ENCODE results near the gene TTC34. TPM values are rescaled to one million over a fixed set of nuclear protein-coding genes. Genes with fewer than 3 reads are reported as not detected.

The TTC34 gene
- total and polyA plus RNA-seq, 10 of the 15 experiments (the other 5 are each of a cell fraction or from before 2014, with no cell fraction given) = 0.03 to 0.49 (median 0.05) TPM; not detected in 2

DNA sequence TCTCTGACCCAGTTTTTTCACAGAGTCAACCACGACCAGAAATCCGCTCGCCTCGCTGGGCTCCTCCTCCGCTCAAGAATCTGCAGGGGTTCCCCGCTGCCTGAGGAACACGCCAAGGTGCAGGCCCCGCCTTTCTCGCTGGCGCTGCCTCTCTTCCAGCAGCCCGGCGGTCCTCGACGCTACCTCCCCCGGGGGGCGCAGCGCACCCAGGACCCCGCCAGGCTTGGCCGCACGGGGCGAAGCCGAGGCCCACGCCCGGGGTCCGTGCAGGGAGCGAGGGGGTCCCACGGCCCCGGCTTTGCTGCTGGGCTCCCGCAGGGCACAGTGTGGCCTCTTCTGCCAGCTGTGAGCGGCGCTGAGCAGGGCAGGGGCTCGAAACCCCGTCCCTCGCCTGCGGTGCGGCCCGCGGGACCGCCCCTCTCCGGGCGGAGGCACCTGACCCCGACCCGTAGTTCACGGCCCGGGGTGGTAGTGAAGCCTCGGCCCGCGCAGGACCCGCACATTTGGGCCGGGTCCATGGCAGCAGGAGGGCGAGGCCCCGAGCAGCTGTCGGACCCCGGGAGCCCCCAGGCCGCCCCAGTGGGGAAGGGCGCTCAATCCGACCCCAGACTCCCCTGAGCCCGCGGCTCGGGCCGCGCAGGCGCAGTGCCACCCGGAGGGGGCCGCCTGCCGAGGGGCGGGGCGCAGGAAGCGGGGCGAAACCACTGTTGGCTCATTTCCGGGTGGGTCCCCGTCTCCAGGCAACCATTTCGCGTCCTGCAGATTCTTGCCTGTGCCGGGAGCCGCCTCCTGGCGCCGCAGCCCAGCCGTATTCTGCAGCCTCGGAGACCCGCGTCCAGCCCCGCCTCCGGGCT is 158.7 kb downstream of the TTC34 start (continued):
- TF ChIP-seq CTCF (IDR thresholded peaks at IDR 0.05 in 2 of 3, conservative IDR thresholded peaks at IDR 0.05 in 1 of 3; ENCODE audit: control insufficient read depth in 2 of 3, extremely low read depth in 1 of 3, insufficient read depth in 1 of 3, low read depth in 3 of 3, low read length in 3 of 3) (peak in 2 of 3 experiments; percentile 17 to 27; a peak in 3 of 6 replicates), SMARCA5 (IDR thresholded peaks at IDR 0.05) (no peak), NRF1 (conservative IDR thresholded peaks at IDR 0.05; ENCODE audit: low read depth, low read length) (peak; percentile 74), ZNF384 (IDR thresholded peaks at IDR 0.05; ENCODE audit: borderline replicate concordance, low read depth, low read length) (no peak), ZBTB33 (IDR thresholded peaks at IDR 0.05) (no peak), POLR2A (IDR thresholded peaks at IDR 0.05; ENCODE audit: low read depth, low read length) (peak; percentile 82), MYC (IDR thresholded peaks at IDR 0.05; ENCODE audit: insufficient read depth, insufficient read length, insufficient replicate concordance, low read length, severe bottlenecking) (no peak), RB1 (IDR thresholded peaks at IDR 0.05; ENCODE audit: borderline replicate concordance) (no peak), NR2F1 (conservative IDR thresholded peaks at IDR 0.05) (peak; percentile 93)
- TF ChIP-seq, protein P1, sequence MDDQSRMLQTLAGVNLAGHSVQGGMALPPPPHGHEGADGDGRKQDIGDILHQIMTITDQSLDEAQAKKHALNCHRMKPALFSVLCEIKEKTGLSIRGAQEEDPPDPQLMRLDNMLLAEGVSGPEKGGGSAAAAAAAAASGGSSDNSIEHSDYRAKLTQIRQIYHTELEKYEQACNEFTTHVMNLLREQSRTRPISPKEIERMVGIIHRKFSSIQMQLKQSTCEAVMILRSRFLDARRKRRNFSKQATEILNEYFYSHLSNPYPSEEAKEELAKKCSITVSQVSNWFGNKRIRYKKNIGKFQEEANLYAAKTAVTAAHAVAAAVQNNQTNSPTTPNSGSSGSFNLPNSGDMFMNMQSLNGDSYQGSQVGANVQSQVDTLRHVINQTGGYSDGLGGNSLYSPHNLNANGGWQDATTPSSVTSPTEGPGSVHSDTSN (IDR thresholded peaks at IDR 0.05; ENCODE audit: insufficient replicate concordance, low read depth, low read length) = no peak

Measured in GM12878 (cell line).